Psoas muscle (tissue), 8 donors: Measurements from ENCODE around the gene KRT86. TPM values are rescaled to one million over a fixed set of nuclear protein-coding genes. Genes with fewer than 3 reads are reported as not detected.

Source experiments
- ATAC-seq, 4 donors: fragments of 200-7000 bp; cut with Tn5 transposase; one replicate each; pipeline ENCODE4 v1.9.1; 2020; ENCODE audit warnings: moderate library complexity in 3 of 4, mild to moderate bottlenecking in 2 of 4
- DNase-seq, 2 donors: peaks; one replicate each; pipeline ENCODE4 v3.0.0-alpha.2; 2020
- H3K27ac ChIP-seq: fragments of 200-600 bp; one replicate; pipeline ENCODE4 v1.8.0; 2022
- H3K27me3 ChIP-seq, 3 donors: fragments of 200-600 bp in 1 of 3; one replicate each; pipeline versions ENCODE4 v1.6.1 to v1.8.0; 2013 to 2022; ENCODE audit warnings: low read length in 2 of 3, mild to moderate bottlenecking in 2 of 3, moderate library complexity in 1 of 3; ENCODE audit not compliant: insufficient read depth in 3 of 3
- H3K36me3 ChIP-seq, 2 donors: fragments of 200-600 bp in 1 of 2; one replicate each; pipeline versions ENCODE4 v1.6.1 to v1.8.0; 2013 to 2022; ENCODE audit warnings: low read depth in 1 of 2, mild to moderate bottlenecking in 1 of 2, moderate library complexity in 1 of 2; ENCODE audit not compliant: insufficient read depth in 1 of 2
- H3K4me1 ChIP-seq: fragments of 200-600 bp; one replicate; pipeline ENCODE4 v1.8.0; 2022
- H3K4me3 ChIP-seq: fragments of 200-600 bp; one replicate; pipeline ENCODE4 v1.8.0; 2022; ENCODE audit warnings: mild to moderate bottlenecking
- H3K9me3 ChIP-seq: fragments of 200-600 bp; one replicate; pipeline ENCODE4 v1.8.0; 2022
- CTCF ChIP-seq: fragments of 200-600 bp; IDR thresholded peaks from one replicate; pipeline ENCODE4 v1.8.0; 2022; ENCODE audit warnings: antibody characterized with exemption
- WGBS, 3 donors: extraction: QIAGEN DNeasy Blood & Tissue Kit; methylation state at CpG; one replicate each; pipeline versions ENCODE4 v1.1.6 to v1.1.7; 2013; 5-methylcytosine and 5-hydroxymethylcytosine counted together
- intact Hi-C, 2 donors: fragments of 100-400 bp; cut with DNase I; formaldehyde crosslinking; loops; one replicate each; pipeline versions ENCODE4 v1.11.0 to v1.14.2; 2022
- polyA plus RNA-seq, 3 donors: library from polyadenylated mRNA; stranded (reverse); fragments of 200-250 nt; gene quantifications; one replicate each; pipeline ENCODE4 v1.2.3, GENCODE V29; 2013
- total RNA-seq, 4 donors: library from RNA; stranded (reverse); fragmentation: NEBNext Ultra II Directional in 2 of 4; extraction: Animal tissue kit (Norgen Biotek cat#: 25700) in 2 of 4; gene quantifications; one replicate each; pipeline versions ENCODE4 v1.2.1 to v1.2.4, GENCODE V29; 2021 to 2023
- donor health status: healthy with polysubstance abuse.
- donor health status: DM: no; HTN: no; CAD: no; lungs with moderate emphysema.
- donor health status: Bipolar disorder and iron deficiency.
- donor health status: healthy.
- donor health status: DM: yes; HTN: yes; CAD: no.
- donor health status: DM: no; HTN: no; CAD: no.
- donor health status: DM: no; HTN: no; CAD: no.
- donor health status: DM: yes; HTN: yes; CAD: no.

Gene KRT86
- total and polyA plus RNA-seq, 7 donors, result 0.01 to 0.77 (median 0.05) TPM; not detected in 4

GRCh38 chr12:52331039-52331438 is 56.6 kb downstream of the KRT86 start:
- DNase-seq (no peak), ATAC-seq (no peak)
- intact Hi-C loops, result no loop called here
- Histone ChIP-seq H3K9me3 (peaks cover 5% of the 10 kb centered on the region), H3K4me3 (no peak overlapping the region), H3K27me3 (peaks cover 0 to 15% (median 0%) of the 10 kb centered on the region in 3 donors), H3K36me3 (no peaks in the 10 kb centered on the region), H3K27ac (no peak overlapping the region), H3K4me1 (no peaks in the 10 kb centered on the region)
- TF ChIP-seq CTCF, result no peak
- 15 to 44% (median 24%) methylated on average over 1 of the region's 1 CpG for WGBS, 3 donors

- H3K9me3 ChIP-seq, result peaks cover 9% of the 10 kb centered on the region
- no peaks in the 10 kb centered on the region for H3K4me1 ChIP-seq
- 71 to 78% (median 71%) methylated on average over 3 of the region's 3 CpGs for WGBS, 3 donors
- H3K27ac ChIP-seq, result no peak overlapping the region
- TF ChIP-seq CTCF, result no peak
- no peaks in the 10 kb centered on the region for H3K36me3 ChIP-seq
- H3K27me3 ChIP-seq, result peaks cover 0 to 15% (median 0%) of the 10 kb centered on the region in 3 donors
- no peak overlapping the region for H3K4me3 ChIP-seq
- intact Hi-C loops, result no loop called here
- no peak for ATAC-seq
- no peak for DNase-seq
Measured at GRCh38 chr12:52331833-52332232, 57.4 kb downstream of the KRT86 start.

GRCh38 chr12:52332381-52332780 is 57.9 kb downstream of the KRT86 start:
- peaks cover 0 to 15% (median 0%) of the 10 kb centered on the region in 3 donors for H3K27me3 ChIP-seq
- 100% methylated on average over 1 of the region's 1 CpG for WGBS, 3 donors
- ATAC-seq, result no peak
- no peak overlapping the region for H3K27ac ChIP-seq
- no peak for TF ChIP-seq CTCF
- no peaks in the 10 kb centered on the region for H3K4me1 ChIP-seq
- no peak for DNase-seq
- intact Hi-C loops, result no loop called here
- peaks cover 11% of the 10 kb centered on the region for H3K9me3 ChIP-seq
- no peak overlapping the region for H3K4me3 ChIP-seq
- no peaks in the 10 kb centered on the region for H3K36me3 ChIP-seq

- intact Hi-C loops, result no loop called here
- ATAC-seq (no peak), DNase-seq (no peak)
- Histone ChIP-seq H3K4me3 (no peak overlapping the region), H3K27me3 (peaks cover 0 to 15% (median 3%) of the 10 kb centered on the region in 3 donors), H3K4me1 (no peaks in the 10 kb centered on the region), H3K9me3 (peaks cover 11% of the 10 kb centered on the region), H3K36me3 (no peaks in the 10 kb centered on the region), H3K27ac (no peak overlapping the region)
- WGBS, 3 donors, result 71 to 81% (median 76%) methylated on average over 3 of the region's 3 CpGs
- no peak for TF ChIP-seq CTCF
Measured at GRCh38 chr12:52333321-52333720, 58.9 kb downstream of the KRT86 start.

GRCh38 chr12:52334185-52334584 is 59.7 kb downstream of the KRT86 start:
- intact Hi-C loops, result no loop called here
- peaks cover 0 to 20% (median 4%) of the 10 kb centered on the region in 3 donors for H3K27me3 ChIP-seq
- no peak overlapping the region for H3K4me3 ChIP-seq
- DNase-seq, result no peak
- no peaks in the 10 kb centered on the region for H3K36me3 ChIP-seq
- H3K9me3 ChIP-seq, result peaks cover 11% of the 10 kb centered on the region
- no peak for ATAC-seq
- TF ChIP-seq CTCF, result no peak
- 91 to 94% (median 94%) methylated on average over 3 of the region's 3 CpGs for WGBS, 3 donors
- H3K27ac ChIP-seq, result no peak overlapping the region
- no peaks in the 10 kb centered on the region for H3K4me1 ChIP-seq
